Measurements from ENCODE around the gene GGTA1.

The GGTA1 gene

GRCh38 chr9:121499427-121500164 is at the start of gene GGTA1:
Gene GGTA1 (minus strand): TSS chr9:121499844. CDS start chr9:121467922, 31,922 bp downstream.
- Histone ChIP-seq H3K27me3 (replicated peaks; ENCODE audit: control insufficient read depth, insufficient read depth, low read length) (peaks cover 37% of the 10 kb centered on the region), H3K4me3 (ENCODE audit: low read length) (peak within 1 kb of the TSS; percentile 76), H3K4me1 (ENCODE audit: control insufficient read depth, insufficient read depth, low read length) (peaks cover 19% of the 10 kb centered on the region), H3K9ac (ENCODE audit: low read length) (peak within 1 kb of the TSS; percentile 65), H3K9me3 (ENCODE audit: control insufficient read depth, low read length) (peaks cover 9% of the 10 kb centered on the region), H3K36me3 (ENCODE audit: control insufficient read depth, insufficient read depth, low read length, severe bottlenecking) (no peaks in the 10 kb centered on the region)
- DNase-seq (ENCODE audit: low read depth), result peak; percentile 77

GRCh38 chr9:121548666-121549065 is 49.0 kb upstream of the GGTA1 start:
- Histone ChIP-seq H3K9me3 (ENCODE audit: control insufficient read depth, low read length) (no peaks in the 10 kb centered on the region), H3K4me1 (ENCODE audit: control insufficient read depth, insufficient read depth, low read length) (peaks cover 7% of the 10 kb centered on the region), H3K36me3 (ENCODE audit: control insufficient read depth, insufficient read depth, low read length, severe bottlenecking) (no peaks in the 10 kb centered on the region), H3K9ac (ENCODE audit: low read length) (no peak overlapping the region), H3K4me3 (ENCODE audit: low read length) (no peak overlapping the region), H3K27me3 (replicated peaks; ENCODE audit: control insufficient read depth, insufficient read depth, low read length) (peaks cover 28% of the 10 kb centered on the region)
- DNase-seq (ENCODE audit: low read depth), result no peak

DNA sequence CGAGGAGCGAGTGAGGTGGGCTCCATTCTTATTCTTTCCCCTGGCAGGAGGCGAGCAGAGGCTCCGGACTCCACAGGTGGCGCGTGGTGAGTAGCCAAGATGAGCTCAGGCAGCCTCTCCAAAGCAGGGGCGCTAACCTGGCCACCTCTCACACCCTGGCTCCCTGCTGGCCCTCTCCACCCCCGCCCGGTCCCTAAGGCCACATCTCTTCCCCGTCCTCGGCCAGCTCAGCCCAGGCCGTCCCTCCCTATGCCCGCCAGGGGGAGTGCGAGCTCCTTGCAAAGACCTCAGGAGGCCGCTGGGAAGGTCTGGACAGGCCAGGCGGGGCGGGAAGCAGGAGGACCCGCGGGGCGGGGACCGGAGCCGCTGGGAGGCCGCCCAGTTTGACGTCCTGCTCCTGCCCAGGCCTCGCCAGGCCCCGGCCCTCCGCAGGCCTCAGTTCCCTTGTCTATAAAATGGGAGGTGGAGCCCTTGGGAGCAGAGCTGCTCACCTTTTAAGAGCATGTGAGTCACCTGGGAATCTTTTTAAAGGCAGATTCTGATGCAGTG is 46.3 kb upstream of the GGTA1 start:
- DNase-seq (ENCODE audit: low read depth), result peak; percentile 99
- Histone ChIP-seq H3K9ac (ENCODE audit: low read length) (peak overlapping the region; percentile 81), H3K4me3 (ENCODE audit: low read length) (peak overlapping the region; percentile 50), H3K9me3 (ENCODE audit: control insufficient read depth, low read length) (no peaks in the 10 kb centered on the region), H3K4me1 (ENCODE audit: control insufficient read depth, insufficient read depth, low read length) (peaks cover 7% of the 10 kb centered on the region), H3K36me3 (ENCODE audit: control insufficient read depth, insufficient read depth, low read length, severe bottlenecking) (no peaks in the 10 kb centered on the region), H3K27me3 (replicated peaks; ENCODE audit: control insufficient read depth, insufficient read depth, low read length) (peaks cover 22% of the 10 kb centered on the region)

DNA sequence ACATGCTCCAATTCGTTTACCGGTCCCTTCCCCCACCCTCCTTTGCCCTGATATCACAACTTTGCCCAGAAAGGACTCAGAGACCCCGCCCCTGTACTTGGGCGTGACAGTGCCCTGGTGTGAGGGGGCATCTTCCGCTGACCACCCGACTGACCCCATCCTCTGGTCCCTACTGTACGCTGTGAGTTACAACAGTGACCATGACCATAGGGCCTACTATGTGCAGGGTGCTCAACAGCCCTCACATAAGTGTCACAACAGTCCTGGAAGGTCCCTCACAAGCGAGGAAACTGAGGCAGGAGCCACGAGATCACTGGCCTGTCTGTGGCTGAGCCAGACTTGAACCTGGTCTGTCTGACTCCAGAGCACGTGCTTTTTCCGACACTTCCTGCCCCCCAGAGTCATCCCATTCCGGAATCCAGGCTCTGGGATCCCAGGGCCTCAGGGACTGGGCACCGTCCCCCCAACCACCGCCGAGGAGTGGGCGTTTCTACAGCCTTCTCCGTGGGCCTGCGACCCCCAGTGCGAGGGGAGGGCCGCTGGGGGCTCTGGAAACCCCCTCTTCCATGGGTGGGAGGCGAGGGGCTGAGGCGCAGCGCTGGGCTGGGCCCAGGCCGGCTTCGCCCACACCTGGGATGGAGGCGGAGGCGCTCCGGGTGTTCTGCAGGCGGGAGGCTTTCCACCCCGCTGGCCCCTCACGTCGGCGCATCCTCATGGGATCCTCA is 45.7 kb upstream of the GGTA1 start:
- H3K9ac ChIP-seq (ENCODE audit: low read length), result no peak overlapping the region

GRCh38 chr9:121542025-121542424 is 42.4 kb upstream of the GGTA1 start:
- no peak for DNase-seq (ENCODE audit: low read depth)
- H3K9me3 ChIP-seq (ENCODE audit: control insufficient read depth, low read length), result no peaks in the 10 kb centered on the region
- peaks cover 2% of the 10 kb centered on the region for H3K4me1 ChIP-seq (ENCODE audit: control insufficient read depth, insufficient read depth, low read length)
- no peak overlapping the region for H3K4me3 ChIP-seq (ENCODE audit: low read length)
- H3K27me3 ChIP-seq (replicated peaks; ENCODE audit: control insufficient read depth, insufficient read depth, low read length), result peaks cover 21% of the 10 kb centered on the region
- H3K9ac ChIP-seq (ENCODE audit: low read length), result no peak overlapping the region
- H3K36me3 ChIP-seq (ENCODE audit: control insufficient read depth, insufficient read depth, low read length, severe bottlenecking), result no peaks in the 10 kb centered on the region

More for the DNA sequence above, 45.7 kb upstream of the GGTA1 start:
- Histone ChIP-seq H3K4me3 (ENCODE audit: low read length) (no peak overlapping the region), H3K9me3 (ENCODE audit: control insufficient read depth, low read length) (no peaks in the 10 kb centered on the region), H3K4me1 (ENCODE audit: control insufficient read depth, insufficient read depth, low read length) (peaks cover 2% of the 10 kb centered on the region), H3K27me3 (replicated peaks; ENCODE audit: control insufficient read depth, insufficient read depth, low read length) (peaks cover 21% of the 10 kb centered on the region), H3K36me3 (ENCODE audit: control insufficient read depth, insufficient read depth, low read length, severe bottlenecking) (no peaks in the 10 kb centered on the region)
- no peak for DNase-seq (ENCODE audit: low read depth)

DNA sequence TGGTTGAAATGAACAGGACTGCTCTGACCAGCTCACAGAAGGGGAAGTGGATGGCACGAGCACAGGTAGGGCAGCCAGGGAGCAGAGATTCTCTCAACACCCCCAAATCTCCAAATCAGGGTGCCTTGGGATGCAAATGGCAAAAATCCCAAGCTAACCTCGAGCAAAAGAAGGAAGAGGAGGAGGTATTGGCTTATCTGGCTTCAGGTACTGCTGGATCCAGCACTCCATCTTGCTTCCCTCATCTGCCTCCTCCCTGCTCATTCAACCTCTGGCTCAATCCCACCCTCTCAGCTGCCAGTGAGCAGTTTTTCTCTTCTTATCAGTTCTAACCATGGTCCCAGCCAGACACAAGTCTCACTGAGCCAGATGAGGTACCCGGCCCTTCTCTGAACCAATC is 41.6 kb upstream of the GGTA1 start:
- Histone ChIP-seq H3K36me3 (ENCODE audit: control insufficient read depth, insufficient read depth, low read length, severe bottlenecking) (no peaks in the 10 kb centered on the region), H3K27me3 (replicated peaks; ENCODE audit: control insufficient read depth, insufficient read depth, low read length) (peaks cover 17% of the 10 kb centered on the region), H3K4me3 (ENCODE audit: low read length) (no peak overlapping the region), H3K9ac (ENCODE audit: low read length) (no peak overlapping the region), H3K4me1 (ENCODE audit: control insufficient read depth, insufficient read depth, low read length) (peaks cover 2% of the 10 kb centered on the region), H3K9me3 (ENCODE audit: control insufficient read depth, low read length) (no peaks in the 10 kb centered on the region)
- DNase-seq (ENCODE audit: low read depth), result no peak

DNA sequence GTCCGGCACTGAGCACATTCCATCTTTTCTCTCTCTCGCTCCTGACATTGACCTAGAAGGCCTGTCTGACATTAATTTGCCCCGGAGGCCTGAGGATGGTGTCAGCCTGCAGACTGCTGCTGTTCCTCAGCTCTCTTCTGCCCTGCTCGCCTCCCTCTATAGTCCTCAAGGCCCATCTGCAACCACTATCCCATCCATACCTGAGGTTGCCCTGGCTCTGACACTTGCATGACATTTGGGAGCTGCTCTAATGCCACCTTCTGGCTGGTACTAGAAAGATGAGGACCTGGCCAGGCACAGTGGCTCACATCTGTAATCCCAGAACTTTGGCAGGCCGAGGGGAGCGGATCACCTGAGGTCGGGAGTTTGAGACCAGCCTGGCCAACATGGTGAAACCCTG is 38.6 kb upstream of the GGTA1 start:
- H3K4me3 ChIP-seq (ENCODE audit: low read length), result no peak overlapping the region
- no peaks in the 10 kb centered on the region for H3K4me1 ChIP-seq (ENCODE audit: control insufficient read depth, insufficient read depth, low read length)
- H3K9me3 ChIP-seq (ENCODE audit: control insufficient read depth, low read length), result no peaks in the 10 kb centered on the region
- H3K36me3 ChIP-seq (ENCODE audit: control insufficient read depth, insufficient read depth, low read length, severe bottlenecking), result no peaks in the 10 kb centered on the region
- H3K27me3 ChIP-seq (replicated peaks; ENCODE audit: control insufficient read depth, insufficient read depth, low read length), result peaks cover 17% of the 10 kb centered on the region
- DNase-seq (ENCODE audit: low read depth), result no peak
- H3K9ac ChIP-seq (ENCODE audit: low read length), result no peak overlapping the region

GRCh38 chr9:121537283-121537682 is 37.6 kb upstream of the GGTA1 start:
- no peak overlapping the region for H3K4me3 ChIP-seq (ENCODE audit: low read length)
- no peaks in the 10 kb centered on the region for H3K4me1 ChIP-seq (ENCODE audit: control insufficient read depth, insufficient read depth, low read length)
- no peaks in the 10 kb centered on the region for H3K9me3 ChIP-seq (ENCODE audit: control insufficient read depth, low read length)
- H3K36me3 ChIP-seq (ENCODE audit: control insufficient read depth, insufficient read depth, low read length, severe bottlenecking), result no peaks in the 10 kb centered on the region
- no peak for DNase-seq (ENCODE audit: low read depth)
- H3K9ac ChIP-seq (ENCODE audit: low read length), result no peak overlapping the region
- H3K27me3 ChIP-seq (replicated peaks; ENCODE audit: control insufficient read depth, insufficient read depth, low read length), result peaks cover 17% of the 10 kb centered on the region

DNA sequence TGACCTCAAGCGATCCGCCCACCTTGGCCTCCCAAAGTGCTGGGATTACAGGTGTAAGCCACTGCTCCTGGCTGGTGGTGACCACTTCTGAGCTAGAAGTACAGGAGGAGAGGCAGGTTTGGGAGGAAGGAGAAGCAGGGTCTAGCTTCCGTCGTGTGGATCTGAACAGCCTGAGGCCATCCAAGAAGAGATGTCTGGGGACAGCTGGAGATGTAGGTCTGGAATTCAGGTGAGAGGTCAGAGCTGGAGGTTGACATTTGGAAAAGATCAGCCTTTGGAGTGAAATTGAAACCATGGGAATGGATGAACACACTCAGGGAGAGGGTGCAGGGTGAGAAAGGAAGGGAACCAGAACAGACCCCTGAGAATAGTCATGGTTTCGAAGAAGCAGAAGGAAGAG is 33.2 kb upstream of the GGTA1 start:
- no peaks in the 10 kb centered on the region for H3K27me3 ChIP-seq (replicated peaks; ENCODE audit: control insufficient read depth, insufficient read depth, low read length)
- no peak for DNase-seq (ENCODE audit: low read depth)
- no peaks in the 10 kb centered on the region for H3K9me3 ChIP-seq (ENCODE audit: control insufficient read depth, low read length)
- H3K36me3 ChIP-seq (ENCODE audit: control insufficient read depth, insufficient read depth, low read length, severe bottlenecking), result no peaks in the 10 kb centered on the region
- no peak overlapping the region for H3K9ac ChIP-seq (ENCODE audit: low read length)
- H3K4me1 ChIP-seq (ENCODE audit: control insufficient read depth, insufficient read depth, low read length), result peaks cover 9% of the 10 kb centered on the region
- no peak overlapping the region for H3K4me3 ChIP-seq (ENCODE audit: low read length)

GRCh38 chr9:121529237-121529987 is 29.8 kb upstream of the GGTA1 start:
- no peaks in the 10 kb centered on the region for H3K9me3 ChIP-seq (ENCODE audit: control insufficient read depth, low read length)
- H3K36me3 ChIP-seq (ENCODE audit: control insufficient read depth, insufficient read depth, low read length, severe bottlenecking), result no peaks in the 10 kb centered on the region
- H3K9ac ChIP-seq (ENCODE audit: low read length), result no peak overlapping the region
- DNase-seq (ENCODE audit: low read depth), result peak; percentile 90
- peaks cover 9% of the 10 kb centered on the region for H3K4me1 ChIP-seq (ENCODE audit: control insufficient read depth, insufficient read depth, low read length)
- no peaks in the 10 kb centered on the region for H3K27me3 ChIP-seq (replicated peaks; ENCODE audit: control insufficient read depth, insufficient read depth, low read length)
- H3K4me3 ChIP-seq (ENCODE audit: low read length), result no peak overlapping the region

DNA sequence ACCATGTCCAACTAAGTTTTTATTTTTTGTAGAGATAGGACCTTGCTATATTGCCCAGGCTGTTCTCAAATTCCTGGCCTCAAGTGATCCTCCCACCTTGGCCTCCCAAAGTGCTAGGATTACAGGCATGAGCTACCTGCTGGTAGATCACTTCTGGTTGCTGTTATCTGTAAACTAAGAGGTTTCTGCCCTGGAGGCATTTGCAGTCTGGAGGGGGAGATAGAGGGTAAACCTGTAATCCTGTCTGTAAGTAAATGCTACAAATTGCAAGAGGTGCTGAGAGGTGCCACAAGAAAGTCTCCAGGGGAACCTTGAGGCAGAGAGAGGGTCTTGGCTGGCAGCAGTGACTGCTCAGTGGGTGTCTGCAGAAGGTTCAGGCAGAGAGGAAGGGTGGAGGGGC is 29.0 kb upstream of the GGTA1 start:
- no peak for DNase-seq (ENCODE audit: low read depth)
- no peaks in the 10 kb centered on the region for H3K27me3 ChIP-seq (replicated peaks; ENCODE audit: control insufficient read depth, insufficient read depth, low read length)
- peaks cover 9% of the 10 kb centered on the region for H3K4me1 ChIP-seq (ENCODE audit: control insufficient read depth, insufficient read depth, low read length)
- H3K4me3 ChIP-seq (ENCODE audit: low read length), result no peak overlapping the region
- H3K36me3 ChIP-seq (ENCODE audit: control insufficient read depth, insufficient read depth, low read length, severe bottlenecking), result no peaks in the 10 kb centered on the region
- H3K9ac ChIP-seq (ENCODE audit: low read length), result no peak overlapping the region
- no peaks in the 10 kb centered on the region for H3K9me3 ChIP-seq (ENCODE audit: control insufficient read depth, low read length)

Data from adipocyte (in vitro differentiated cells).